SK-N-SH treated with all-trans-retinoic acid at 6 μM for 48 hours (cell line): ENCODE data around the gene SPATA25.

Experiments used
- ARNTL ChIP-seq: fragments of 450-650 bp; formaldehyde crosslinking; IDR thresholded peaks from 2 replicates; pipeline ENCODE4 v1.5.0; 2020; ENCODE audit warnings: low read depth, mild to moderate bottlenecking, moderate library complexity, borderline replicate concordance
- ISL1 ChIP-seq: fragments of 250-450 bp; sonication (Bioruptor Pico); IDR thresholded peaks from 2 replicates; pipeline ENCODE4 v2.1.2; 2022; ENCODE audit warnings: mild to moderate bottlenecking, moderate library complexity
- OSR1 ChIP-seq: fragments of 250-450 bp; sonication (Bioruptor Pico); IDR thresholded peaks from 2 replicates; pipeline ENCODE4 v1.8.0; 2022; ENCODE audit warnings: moderate library complexity, mild to moderate bottlenecking, inconsistent platforms
- PATZ1 ChIP-seq: fragments of 250-450 bp; sonication (Bioruptor Pico); IDR thresholded peaks from 2 replicates; pipeline ENCODE4 v1.8.0; 2020; ENCODE audit warnings: mild to moderate bottlenecking, moderate library complexity, borderline replicate concordance
- PPARA ChIP-seq: fragments of 250-450 bp; sonication (Bioruptor Pico); IDR thresholded peaks from 2 replicates; pipeline ENCODE4 v1.5.0; 2020; ENCODE audit warnings: mild to moderate bottlenecking, borderline replicate concordance
- ZFP3 ChIP-seq: fragments of 250-450 bp; sonication (Bioruptor Pico); IDR thresholded peaks from 2 replicates; pipeline ENCODE4 v1.5.0; 2020; ENCODE audit warnings: mild to moderate bottlenecking, moderate library complexity
- ZNF8 ChIP-seq: fragments of 450-650 bp; formaldehyde crosslinking; IDR thresholded peaks from 2 replicates; pipeline ENCODE4 v1.5.0; 2020; ENCODE audit warnings: mild to moderate bottlenecking, moderate library complexity
- TF ChIP-seq, protein P1 (sequence below): fragments of 250-450 bp; sonication (Bioruptor Pico); IDR thresholded peaks from 2 replicates; pipeline ENCODE4 v1.5.1; 2020; ENCODE audit warnings: low read depth, mild to moderate bottlenecking, moderate library complexity
- TF ChIP-seq, protein P2 (sequence below): fragments of 250-450 bp; sonication (Bioruptor Pico); IDR thresholded peaks from 2 replicates; pipeline ENCODE4 v1.5.0; 2020; ENCODE audit warnings: mild to moderate bottlenecking, moderate library complexity

GRCh38 chr20:45919542-45920399 lies 32.3 kb upstream of the SPATA25 start:
- TF ChIP-seq OSR1 (CRISPR knock-in tag), result no peak
- TF ChIP-seq ZNF8 (CRISPR knock-in tag), result no peak
- no peak for TF ChIP-seq ARNTL (CRISPR knock-in tag)
- no peak for TF ChIP-seq PATZ1 (CRISPR knock-in tag)
- TF ChIP-seq, protein P1, sequence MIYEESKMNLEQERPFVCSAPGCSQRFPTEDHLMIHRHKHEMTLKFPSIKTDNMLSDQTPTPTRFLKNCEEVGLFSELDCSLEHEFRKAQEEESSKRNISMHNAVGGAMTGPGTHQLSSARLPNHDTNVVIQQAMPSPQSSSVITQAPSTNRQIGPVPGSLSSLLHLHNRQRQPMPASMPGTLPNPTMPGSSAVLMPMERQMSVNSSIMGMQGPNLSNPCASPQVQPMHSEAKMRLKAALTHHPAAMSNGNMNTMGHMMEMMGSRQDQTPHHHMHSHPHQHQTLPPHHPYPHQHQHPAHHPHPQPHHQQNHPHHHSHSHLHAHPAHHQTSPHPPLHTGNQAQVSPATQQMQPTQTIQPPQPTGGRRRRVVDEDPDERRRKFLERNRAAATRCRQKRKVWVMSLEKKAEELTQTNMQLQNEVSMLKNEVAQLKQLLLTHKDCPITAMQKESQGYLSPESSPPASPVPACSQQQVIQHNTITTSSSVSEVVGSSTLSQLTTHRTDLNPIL (CRISPR knock-in tag), result no peak
- TF ChIP-seq, protein P2, sequence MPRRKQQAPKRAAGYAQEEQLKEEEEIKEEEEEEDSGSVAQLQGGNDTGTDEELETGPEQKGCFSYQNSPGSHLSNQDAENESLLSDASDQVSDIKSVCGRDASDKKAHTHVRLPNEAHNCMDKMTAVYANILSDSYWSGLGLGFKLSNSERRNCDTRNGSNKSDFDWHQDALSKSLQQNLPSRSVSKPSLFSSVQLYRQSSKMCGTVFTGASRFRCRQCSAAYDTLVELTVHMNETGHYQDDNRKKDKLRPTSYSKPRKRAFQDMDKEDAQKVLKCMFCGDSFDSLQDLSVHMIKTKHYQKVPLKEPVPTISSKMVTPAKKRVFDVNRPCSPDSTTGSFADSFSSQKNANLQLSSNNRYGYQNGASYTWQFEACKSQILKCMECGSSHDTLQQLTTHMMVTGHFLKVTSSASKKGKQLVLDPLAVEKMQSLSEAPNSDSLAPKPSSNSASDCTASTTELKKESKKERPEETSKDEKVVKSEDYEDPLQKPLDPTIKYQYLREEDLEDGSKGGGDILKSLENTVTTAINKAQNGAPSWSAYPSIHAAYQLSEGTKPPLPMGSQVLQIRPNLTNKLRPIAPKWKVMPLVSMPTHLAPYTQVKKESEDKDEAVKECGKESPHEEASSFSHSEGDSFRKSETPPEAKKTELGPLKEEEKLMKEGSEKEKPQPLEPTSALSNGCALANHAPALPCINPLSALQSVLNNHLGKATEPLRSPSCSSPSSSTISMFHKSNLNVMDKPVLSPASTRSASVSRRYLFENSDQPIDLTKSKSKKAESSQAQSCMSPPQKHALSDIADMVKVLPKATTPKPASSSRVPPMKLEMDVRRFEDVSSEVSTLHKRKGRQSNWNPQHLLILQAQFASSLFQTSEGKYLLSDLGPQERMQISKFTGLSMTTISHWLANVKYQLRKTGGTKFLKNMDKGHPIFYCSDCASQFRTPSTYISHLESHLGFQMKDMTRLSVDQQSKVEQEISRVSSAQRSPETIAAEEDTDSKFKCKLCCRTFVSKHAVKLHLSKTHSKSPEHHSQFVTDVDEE, result no peak
- TF ChIP-seq ISL1 (CRISPR knock-in tag), result no peak
- no peak for TF ChIP-seq PPARA (CRISPR knock-in tag)
- TF ChIP-seq ZFP3 (CRISPR knock-in tag), result no peak
